ENCODE measurements around the gene IRX4. TPM values are rescaled to one million over a fixed set of nuclear protein-coding genes. Genes with fewer than 3 reads are reported as not detected.

The IRX4 gene
- total and polyA plus RNA-seq, 2 of the 4 experiments (the other 2 are of a cell fraction) = not detected

DNA sequence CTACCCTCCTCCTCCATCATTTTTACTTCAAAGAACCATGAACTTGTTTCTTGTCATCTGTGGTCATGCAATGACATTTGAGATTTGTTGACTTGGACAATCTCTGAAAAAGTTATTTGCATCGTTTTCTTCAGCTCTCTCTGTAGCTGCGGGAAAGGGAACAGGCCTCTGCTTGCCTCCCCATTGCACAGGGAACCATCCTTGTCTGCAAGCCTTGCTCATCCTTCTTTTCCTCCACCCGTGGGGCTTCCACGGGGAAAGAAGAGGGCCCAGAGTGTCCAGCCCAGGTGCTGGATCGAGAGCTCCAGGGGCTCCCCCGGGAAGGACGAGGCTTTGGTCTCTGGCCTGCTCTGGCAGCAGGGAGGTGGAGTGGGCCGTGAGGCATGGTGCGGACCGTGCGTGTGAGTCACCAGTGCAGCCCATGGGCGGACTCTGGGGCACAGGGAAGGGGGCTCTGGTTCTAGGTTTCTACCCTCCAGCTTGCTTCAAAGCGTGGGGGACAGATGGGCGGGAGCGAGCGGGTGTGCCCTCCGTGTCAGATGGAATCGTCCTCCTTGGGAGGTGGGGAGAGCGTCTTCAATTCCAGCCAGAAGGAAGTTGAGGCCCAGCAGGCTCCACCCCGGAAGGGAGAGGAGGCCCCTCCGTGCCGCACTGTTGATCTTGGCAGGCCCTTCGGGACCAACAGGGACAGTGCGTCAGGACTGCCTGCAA lies 6.0 kb upstream of the IRX4 start:
- Histone ChIP-seq H3K4me1 (ENCODE audit: control insufficient read depth, insufficient read depth, low read length) (no peaks in the 10 kb centered on the region), H2AK5ac (ENCODE audit: low read depth, low read length) (no peak overlapping the region), H2AK9ac (replicated peaks; ENCODE audit: low read depth, low read length, poor library complexity) (no peak overlapping the region), H3K23ac (ENCODE audit: low read depth, low read length) (no peak overlapping the region), H3K27ac (ENCODE audit: insufficient read depth, low read length) (no peak overlapping the region), H4K8ac (ENCODE audit: low read depth in 2 of 2, low read length in 2 of 2) (no peak overlapping the region), H2AFZ (replicated peaks; ENCODE audit: low read length, poor library complexity) (no peak overlapping the region), H3K4me2 (ENCODE audit: low read depth, low read length) (no peak overlapping the region), H3K36me3 (ENCODE audit: control insufficient read depth, insufficient read depth, low read length) (no peaks in the 10 kb centered on the region), H3K79me1 (ENCODE audit: low read depth in 1 of 2, low read length in 2 of 2) (no peaks in the 10 kb centered on the region), H2BK20ac (ENCODE audit: low read depth, low read length) (no peak overlapping the region), H4K20me1 (ENCODE audit: insufficient read depth, low read length) (no peaks in the 10 kb centered on the region), H3K4ac (ENCODE audit: low read depth, low read length) (no peak overlapping the region), H3K56ac (ENCODE audit: extremely low read depth, insufficient read depth, low read length) (no peak overlapping the region), H3K9ac (ENCODE audit: low read depth, low read length) (no peak overlapping the region), H3K14ac (replicated peaks; ENCODE audit: low read depth, low read length) (no peak overlapping the region), H2BK15ac (ENCODE audit: low read depth, low read length) (no peak overlapping the region), H4K91ac (ENCODE audit: insufficient read depth, low read depth, low read length) (no peak overlapping the region), H2BK5ac (ENCODE audit: low read depth, low read length, poor library complexity, severe bottlenecking) (no peak overlapping the region), H3K27me3 (ENCODE audit: control insufficient read depth, insufficient read depth, low read length) (peaks cover 68% of the 10 kb centered on the region), H4K5ac (ENCODE audit: low read depth, low read length) (no peak overlapping the region), H2BK120ac (ENCODE audit: low read depth, low read length) (no peak overlapping the region), H3K4me3 (ENCODE audit: insufficient read depth, low read depth, low read length) (no peak overlapping the region), H3K9me1 (ENCODE audit: insufficient read depth, low read length) (no peaks in the 10 kb centered on the region), H3K18ac (ENCODE audit: low read depth, low read length) (no peak overlapping the region), H3K9me3 (ENCODE audit: control insufficient read depth, insufficient read depth, low read length) (no peaks in the 10 kb centered on the region)
- dilution Hi-C loops (cut with HindIII; ENCODE audit: low sequenced_read_pairs, unreplicated experiment) (no loop called here), intact Hi-C loops (cut with micrococcal nuclease) (no loop called here), in situ Hi-C loops (cut with MboI; ENCODE audit: low sequenced_read_pairs) (no loop called here)
- CTCF ChIA-PET = no interaction called here
- 50% methylated on average over 3 of the region's 24 CpGs; no CpG with 5 or more reads in 1 of the 2 experiments for WGBS, 2 experiments (ENCODE audit: extremely low coverage in 2 of 2, insufficient read length in 1 of 2)
- POLR2A ChIA-PET (ENCODE audit: unreplicated experiment) = no interaction called here
- no peak for TF ChIP-seq RAD21 (IDR thresholded peaks at IDR 0.05; ENCODE audit: low read length)
- TF ChIP-seq CHD1 (IDR thresholded peaks at IDR 0.05; ENCODE audit: low read depth, low read length) = no peak
- TF ChIP-seq, protein P1, sequence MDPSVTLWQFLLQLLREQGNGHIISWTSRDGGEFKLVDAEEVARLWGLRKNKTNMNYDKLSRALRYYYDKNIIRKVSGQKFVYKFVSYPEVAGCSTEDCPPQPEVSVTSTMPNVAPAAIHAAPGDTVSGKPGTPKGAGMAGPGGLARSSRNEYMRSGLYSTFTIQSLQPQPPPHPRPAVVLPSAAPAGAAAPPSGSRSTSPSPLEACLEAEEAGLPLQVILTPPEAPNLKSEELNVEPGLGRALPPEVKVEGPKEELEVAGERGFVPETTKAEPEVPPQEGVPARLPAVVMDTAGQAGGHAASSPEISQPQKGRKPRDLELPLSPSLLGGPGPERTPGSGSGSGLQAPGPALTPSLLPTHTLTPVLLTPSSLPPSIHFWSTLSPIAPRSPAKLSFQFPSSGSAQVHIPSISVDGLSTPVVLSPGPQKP (IDR thresholded peaks at IDR 0.05; ENCODE audit: borderline replicate concordance, low read depth, low read length) = no peak
- TF ChIP-seq, protein P2, sequence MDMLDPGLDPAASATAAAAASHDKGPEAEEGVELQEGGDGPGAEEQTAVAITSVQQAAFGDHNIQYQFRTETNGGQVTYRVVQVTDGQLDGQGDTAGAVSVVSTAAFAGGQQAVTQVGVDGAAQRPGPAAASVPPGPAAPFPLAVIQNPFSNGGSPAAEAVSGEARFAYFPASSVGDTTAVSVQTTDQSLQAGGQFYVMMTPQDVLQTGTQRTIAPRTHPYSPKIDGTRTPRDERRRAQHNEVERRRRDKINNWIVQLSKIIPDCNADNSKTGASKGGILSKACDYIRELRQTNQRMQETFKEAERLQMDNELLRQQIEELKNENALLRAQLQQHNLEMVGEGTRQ (IDR thresholded peaks at IDR 0.05; ENCODE audit: low read depth, low read length) = no peak
- TF ChIP-seq SMC3 (IDR thresholded peaks at IDR 0.05; ENCODE audit: low read depth, low read length) = no peak
- TF ChIP-seq FOS (IDR thresholded peaks at IDR 0.05; ENCODE audit: low read depth, low read length) = no peak
- no peak for TF ChIP-seq MAZ (IDR thresholded peaks at IDR 0.05; ENCODE audit: borderline replicate concordance, low read depth, low read length)
- TF ChIP-seq POLR2A (IDR thresholded peaks at IDR 0.05; ENCODE audit: low read depth, low read length) = no peak
- TF ChIP-seq RCOR1 (IDR thresholded peaks at IDR 0.05; ENCODE audit: insufficient replicate concordance, low read length) = no peak
- TF ChIP-seq, protein P3, sequence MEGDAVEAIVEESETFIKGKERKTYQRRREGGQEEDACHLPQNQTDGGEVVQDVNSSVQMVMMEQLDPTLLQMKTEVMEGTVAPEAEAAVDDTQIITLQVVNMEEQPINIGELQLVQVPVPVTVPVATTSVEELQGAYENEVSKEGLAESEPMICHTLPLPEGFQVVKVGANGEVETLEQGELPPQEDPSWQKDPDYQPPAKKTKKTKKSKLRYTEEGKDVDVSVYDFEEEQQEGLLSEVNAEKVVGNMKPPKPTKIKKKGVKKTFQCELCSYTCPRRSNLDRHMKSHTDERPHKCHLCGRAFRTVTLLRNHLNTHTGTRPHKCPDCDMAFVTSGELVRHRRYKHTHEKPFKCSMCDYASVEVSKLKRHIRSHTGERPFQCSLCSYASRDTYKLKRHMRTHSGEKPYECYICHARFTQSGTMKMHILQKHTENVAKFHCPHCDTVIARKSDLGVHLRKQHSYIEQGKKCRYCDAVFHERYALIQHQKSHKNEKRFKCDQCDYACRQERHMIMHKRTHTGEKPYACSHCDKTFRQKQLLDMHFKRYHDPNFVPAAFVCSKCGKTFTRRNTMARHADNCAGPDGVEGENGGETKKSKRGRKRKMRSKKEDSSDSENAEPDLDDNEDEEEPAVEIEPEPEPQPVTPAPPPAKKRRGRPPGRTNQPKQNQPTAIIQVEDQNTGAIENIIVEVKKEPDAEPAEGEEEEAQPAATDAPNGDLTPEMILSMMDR (conservative IDR thresholded peaks at IDR 0.05; ENCODE audit: low read depth, low read length) = no peak
- TF ChIP-seq CEBPB (IDR thresholded peaks at IDR 0.05; ENCODE audit: low read depth, low read length) = no peak
- TF ChIP-seq BHLHE40 (IDR thresholded peaks at IDR 0.05; ENCODE audit: low read depth, low read length) = no peak
- no peak for TF ChIP-seq MAFK (IDR thresholded peaks at IDR 0.05; ENCODE audit: low read depth, low read length)
- TF ChIP-seq MXI1 (IDR thresholded peaks at IDR 0.05; ENCODE audit: borderline replicate concordance, low read depth, low read length) = no peak
- no TSS peak for BruUV-seq (replicated peaks)
- ATAC-seq (ENCODE audit: low read depth) (no peak), DNase-seq (no peak)
